Liver (tissue), 9 donors: ENCODE measurements around the gene CA11. TPM values are rescaled to one million over a fixed set of nuclear protein-coding genes. Genes with fewer than 3 reads are reported as not detected.

Source experiments
- DNase-seq: peaks from one replicate; pipeline ENCODE4 v3.0.0-alpha.2; 2017; ENCODE audit warnings: low spot score
- H3K27ac ChIP-seq, 2 donors: one replicate each; pipeline ENCODE4 v1.7.0; 2013; ENCODE audit warnings: inconsistent platforms in 2 of 2, low read length in 2 of 2, control low read depth in 1 of 2, low read depth in 1 of 2, mild to moderate bottlenecking in 1 of 2
- H3K27me3 ChIP-seq, 4 donors: one replicate each; pipeline versions ENCODE4 v1.6.1 to v1.7.0; 2013; ENCODE audit warnings: low read length in 3 of 4, inconsistent platforms in 1 of 4, mild to moderate bottlenecking in 1 of 4, moderate library complexity in 1 of 4; ENCODE audit not compliant: control insufficient read depth in 4 of 4, insufficient read depth in 4 of 4
- H3K36me3 ChIP-seq, 4 donors: one replicate each; pipeline versions ENCODE4 v1.6.1 to v1.7.0; 2013; ENCODE audit warnings: low read length in 3 of 4, mild to moderate bottlenecking in 3 of 4, low read depth in 1 of 4, moderate library complexity in 1 of 4; ENCODE audit not compliant: control insufficient read depth in 4 of 4, insufficient read depth in 3 of 4
- H3K4me1 ChIP-seq, 4 donors: one replicate each; pipeline versions ENCODE4 v1.6.1 to v1.7.0; 2013; ENCODE audit warnings: low read length in 3 of 4, mild to moderate bottlenecking in 3 of 4, moderate library complexity in 1 of 4; ENCODE audit not compliant: control insufficient read depth in 4 of 4, insufficient read depth in 4 of 4
- H3K4me3 ChIP-seq, 3 donors: one replicate each; pipeline versions ENCODE4 v1.6.1 to v1.7.0; 2013; ENCODE audit warnings: low read length in 3 of 3, control low read depth in 1 of 3, low read depth in 1 of 3, mild to moderate bottlenecking in 1 of 3
- H3K9ac ChIP-seq, 2 donors: one replicate each; pipeline ENCODE4 v1.7.0; 2013; ENCODE audit warnings: low read length in 2 of 2, mild to moderate bottlenecking in 2 of 2, moderate library complexity in 2 of 2, control low read depth in 1 of 2, low read depth in 1 of 2
- H3K9me3 ChIP-seq, 4 donors: one replicate each; pipeline versions ENCODE4 v1.6.1 to v1.7.0; 2013; ENCODE audit warnings: low read length in 3 of 4; ENCODE audit not compliant: control insufficient read depth in 4 of 4
- EGR1 ChIP-seq, 2 donors: IDR thresholded peaks; 2 replicates each; pipeline ENCODE4 v1.6.1; 2016 to 2018; ENCODE audit warnings: antibody characterized with exemption in 2 of 2, low read depth in 2 of 2
- FOXA1 ChIP-seq: IDR thresholded peaks from 2 replicates; pipeline ENCODE4 v1.6.1; 2016; ENCODE audit warnings: antibody characterized with exemption
- GABPA ChIP-seq, 2 donors: IDR thresholded peaks in 1 of 2; conservative IDR thresholded peaks in 1 of 2; 2 replicates each; pipeline ENCODE4 v1.6.1; 2016; ENCODE audit warnings: antibody characterized with exemption in 2 of 2, mild to moderate bottlenecking in 1 of 2, moderate library complexity in 1 of 2
- HNF4A ChIP-seq, 2 donors: conservative IDR thresholded peaks; 2 replicates each; pipeline ENCODE4 v1.6.1; 2016; ENCODE audit warnings: antibody characterized with exemption in 2 of 2, mild to moderate bottlenecking in 2 of 2
- HNF4G ChIP-seq: IDR thresholded peaks from 2 replicates; pipeline ENCODE4 v1.6.1; 2016; ENCODE audit warnings: antibody characterized with exemption
- JUND ChIP-seq, 2 donors: IDR thresholded peaks; 2 replicates each; pipeline ENCODE4 v1.6.1; 2016; ENCODE audit warnings: antibody characterized with exemption in 2 of 2
- NR2F2 ChIP-seq: IDR thresholded peaks from 2 replicates; pipeline ENCODE4 v1.6.1; 2016; ENCODE audit warnings: antibody characterized with exemption
- RAD21 ChIP-seq, 2 donors: IDR thresholded peaks; 2 replicates each; pipeline ENCODE4 v1.6.1; 2016; ENCODE audit warnings: antibody characterized with exemption in 2 of 2, mild to moderate bottlenecking in 2 of 2
- RXRA ChIP-seq, 2 donors: IDR thresholded peaks; 2 replicates each; pipeline ENCODE4 v1.6.1; 2017 to 2018; ENCODE audit warnings: antibody characterized with exemption in 2 of 2, mild to moderate bottlenecking in 1 of 2
- SP1 ChIP-seq: IDR thresholded peaks from 2 replicates; pipeline ENCODE4 v1.6.1; 2018; ENCODE audit warnings: antibody characterized with exemption, mild to moderate bottlenecking
- WGBS: extraction: QIAGEN DNeasy Blood & Tissue Kit; methylation state at CpG from one replicate; pipeline ENCODE4 v1.1.7; 2013; 5-methylcytosine and 5-hydroxymethylcytosine counted together
- polyA plus RNA-seq, 2 donors: library from polyadenylated mRNA; stranded (reverse) in 1 of 2; unstranded in 1 of 2; fragments of 200-250 nt in 1 of 2; fragments of >200 nt in 1 of 2; fragmentation: Nextera tagmentation in 1 of 2; extraction: Ambion mirVana in 1 of 2; gene quantifications; one replicate each; pipeline versions ENCODE4 v1.2.1 to v1.2.3, GENCODE V29; 2013 to 2015
- total RNA-seq, 2 donors: library from RNA; depleted of rRNA; stranded (reverse); fragments of >200 nt; gene quantifications; one replicate each; pipeline ENCODE4 v1.2.3, GENCODE V29; 2014
- TF ChIP-seq, protein P1 (sequence below): fragments of 150-350 bp; IDR thresholded peaks from 2 replicates; pipeline ENCODE4 v1.5.1; 2017; ENCODE audit warnings: improper control_type of control experiment, low read depth, low read length; ENCODE audit not compliant: missing input control
- TF ChIP-seq, protein P2 (sequence below): IDR thresholded peaks from 2 replicates; pipeline ENCODE4 v1.6.1; 2016; ENCODE audit warnings: antibody characterized with exemption, mild to moderate bottlenecking
- TF ChIP-seq, protein P3 (sequence below): IDR thresholded peaks from 2 replicates; pipeline ENCODE4 v1.6.1; 2016; ENCODE audit warnings: antibody characterized with exemption
- TF ChIP-seq, protein P4 (sequence below): IDR thresholded peaks from 2 replicates; pipeline ENCODE4 v1.6.1; 2016; ENCODE audit warnings: antibody characterized with exemption
- TF ChIP-seq, protein P5 (sequence below): IDR thresholded peaks from 2 replicates; pipeline ENCODE4 v1.6.1; 2016; ENCODE audit warnings: antibody characterized with exemption
- donor health status: healthy.
- donor health status: healthy.
- donor health status: healthy.
- donor health status: healthy.
- donor health status: healthy.

CA11 gene
- total and polyA plus RNA-seq, 4 donors, result 0.09 to 1.1 (median 0.34) TPM

DNA sequence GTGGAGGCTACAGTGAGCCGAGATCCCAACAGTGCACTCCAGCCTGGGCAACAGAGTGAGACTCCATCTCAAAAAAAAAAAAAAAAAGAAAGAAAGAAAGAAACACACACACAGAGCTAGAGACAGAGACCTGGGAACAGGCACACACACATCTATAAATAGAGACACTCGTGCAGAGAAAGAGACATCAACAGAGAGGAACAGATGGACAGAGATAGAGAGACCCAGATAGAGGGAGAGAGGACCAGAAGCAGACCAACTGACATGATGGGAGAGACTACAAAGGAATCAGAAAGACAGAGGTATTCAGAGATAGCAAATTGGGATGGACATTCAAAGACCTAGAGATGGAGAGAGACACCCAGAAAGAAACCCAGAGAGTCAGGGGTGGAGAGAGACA lies 2.1 kb upstream of the CA11 start:
- no peak overlapping the region for H3K4me3 ChIP-seq
- no peak overlapping the region for H3K9ac ChIP-seq
- 73% methylated on average over 2 of the region's 2 CpGs for WGBS
- peaks cover 2 to 21% (median 10%) of the 10 kb centered on the region in 4 donors for H3K4me1 ChIP-seq
- no peaks in the 10 kb centered on the region for H3K36me3 ChIP-seq
- H3K27me3 ChIP-seq, result no peaks in the 10 kb centered on the region
- no peak for DNase-seq
- TF ChIP-seq FOXA1, result no peak
- no peak for TF ChIP-seq GABPA (IDR thresholded peaks at IDR 0.05 in 1 of 2, conservative IDR thresholded peaks at IDR 0.05 in 1 of 2)
- TF ChIP-seq HNF4G, result no peak
- TF ChIP-seq HNF4A (conservative IDR thresholded peaks at IDR 0.05), result no peak
- TF ChIP-seq, protein P1, sequence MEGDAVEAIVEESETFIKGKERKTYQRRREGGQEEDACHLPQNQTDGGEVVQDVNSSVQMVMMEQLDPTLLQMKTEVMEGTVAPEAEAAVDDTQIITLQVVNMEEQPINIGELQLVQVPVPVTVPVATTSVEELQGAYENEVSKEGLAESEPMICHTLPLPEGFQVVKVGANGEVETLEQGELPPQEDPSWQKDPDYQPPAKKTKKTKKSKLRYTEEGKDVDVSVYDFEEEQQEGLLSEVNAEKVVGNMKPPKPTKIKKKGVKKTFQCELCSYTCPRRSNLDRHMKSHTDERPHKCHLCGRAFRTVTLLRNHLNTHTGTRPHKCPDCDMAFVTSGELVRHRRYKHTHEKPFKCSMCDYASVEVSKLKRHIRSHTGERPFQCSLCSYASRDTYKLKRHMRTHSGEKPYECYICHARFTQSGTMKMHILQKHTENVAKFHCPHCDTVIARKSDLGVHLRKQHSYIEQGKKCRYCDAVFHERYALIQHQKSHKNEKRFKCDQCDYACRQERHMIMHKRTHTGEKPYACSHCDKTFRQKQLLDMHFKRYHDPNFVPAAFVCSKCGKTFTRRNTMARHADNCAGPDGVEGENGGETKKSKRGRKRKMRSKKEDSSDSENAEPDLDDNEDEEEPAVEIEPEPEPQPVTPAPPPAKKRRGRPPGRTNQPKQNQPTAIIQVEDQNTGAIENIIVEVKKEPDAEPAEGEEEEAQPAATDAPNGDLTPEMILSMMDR, result no peak
- TF ChIP-seq RAD21 (IDR thresholded peaks at IDR 0.05), result no peak
- TF ChIP-seq, protein P2, sequence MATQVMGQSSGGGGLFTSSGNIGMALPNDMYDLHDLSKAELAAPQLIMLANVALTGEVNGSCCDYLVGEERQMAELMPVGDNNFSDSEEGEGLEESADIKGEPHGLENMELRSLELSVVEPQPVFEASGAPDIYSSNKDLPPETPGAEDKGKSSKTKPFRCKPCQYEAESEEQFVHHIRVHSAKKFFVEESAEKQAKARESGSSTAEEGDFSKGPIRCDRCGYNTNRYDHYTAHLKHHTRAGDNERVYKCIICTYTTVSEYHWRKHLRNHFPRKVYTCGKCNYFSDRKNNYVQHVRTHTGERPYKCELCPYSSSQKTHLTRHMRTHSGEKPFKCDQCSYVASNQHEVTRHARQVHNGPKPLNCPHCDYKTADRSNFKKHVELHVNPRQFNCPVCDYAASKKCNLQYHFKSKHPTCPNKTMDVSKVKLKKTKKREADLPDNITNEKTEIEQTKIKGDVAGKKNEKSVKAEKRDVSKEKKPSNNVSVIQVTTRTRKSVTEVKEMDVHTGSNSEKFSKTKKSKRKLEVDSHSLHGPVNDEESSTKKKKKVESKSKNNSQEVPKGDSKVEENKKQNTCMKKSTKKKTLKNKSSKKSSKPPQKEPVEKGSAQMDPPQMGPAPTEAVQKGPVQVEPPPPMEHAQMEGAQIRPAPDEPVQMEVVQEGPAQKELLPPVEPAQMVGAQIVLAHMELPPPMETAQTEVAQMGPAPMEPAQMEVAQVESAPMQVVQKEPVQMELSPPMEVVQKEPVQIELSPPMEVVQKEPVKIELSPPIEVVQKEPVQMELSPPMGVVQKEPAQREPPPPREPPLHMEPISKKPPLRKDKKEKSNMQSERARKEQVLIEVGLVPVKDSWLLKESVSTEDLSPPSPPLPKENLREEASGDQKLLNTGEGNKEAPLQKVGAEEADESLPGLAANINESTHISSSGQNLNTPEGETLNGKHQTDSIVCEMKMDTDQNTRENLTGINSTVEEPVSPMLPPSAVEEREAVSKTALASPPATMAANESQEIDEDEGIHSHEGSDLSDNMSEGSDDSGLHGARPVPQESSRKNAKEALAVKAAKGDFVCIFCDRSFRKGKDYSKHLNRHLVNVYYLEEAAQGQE, result no peak
- TF ChIP-seq, protein P3, sequence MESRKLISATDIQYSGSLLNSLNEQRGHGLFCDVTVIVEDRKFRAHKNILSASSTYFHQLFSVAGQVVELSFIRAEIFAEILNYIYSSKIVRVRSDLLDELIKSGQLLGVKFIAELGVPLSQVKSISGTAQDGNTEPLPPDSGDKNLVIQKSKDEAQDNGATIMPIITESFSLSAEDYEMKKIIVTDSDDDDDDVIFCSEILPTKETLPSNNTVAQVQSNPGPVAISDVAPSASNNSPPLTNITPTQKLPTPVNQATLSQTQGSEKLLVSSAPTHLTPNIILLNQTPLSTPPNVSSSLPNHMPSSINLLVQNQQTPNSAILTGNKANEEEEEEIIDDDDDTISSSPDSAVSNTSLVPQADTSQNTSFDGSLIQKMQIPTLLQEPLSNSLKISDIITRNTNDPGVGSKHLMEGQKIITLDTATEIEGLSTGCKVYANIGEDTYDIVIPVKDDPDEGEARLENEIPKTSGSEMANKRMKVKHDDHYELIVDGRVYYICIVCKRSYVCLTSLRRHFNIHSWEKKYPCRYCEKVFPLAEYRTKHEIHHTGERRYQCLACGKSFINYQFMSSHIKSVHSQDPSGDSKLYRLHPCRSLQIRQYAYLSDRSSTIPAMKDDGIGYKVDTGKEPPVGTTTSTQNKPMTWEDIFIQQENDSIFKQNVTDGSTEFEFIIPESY, result no peak
- no peak for TF ChIP-seq JUND (IDR thresholded peaks at IDR 0.05)
- TF ChIP-seq EGR1 (IDR thresholded peaks at IDR 0.05; ENCODE audit: low read depth in 2 of 2), result no peak
- TF ChIP-seq SP1, result no peak
- TF ChIP-seq, protein P4, sequence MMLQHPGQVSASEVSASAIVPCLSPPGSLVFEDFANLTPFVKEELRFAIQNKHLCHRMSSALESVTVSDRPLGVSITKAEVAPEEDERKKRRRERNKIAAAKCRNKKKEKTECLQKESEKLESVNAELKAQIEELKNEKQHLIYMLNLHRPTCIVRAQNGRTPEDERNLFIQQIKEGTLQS, result no peak
- no peak for TF ChIP-seq NR2F2
- no peak for TF ChIP-seq RXRA (IDR thresholded peaks at IDR 0.05)
- H3K27ac ChIP-seq, result no peak overlapping the region
- no peaks in the 10 kb centered on the region for H3K9me3 ChIP-seq

DNA sequence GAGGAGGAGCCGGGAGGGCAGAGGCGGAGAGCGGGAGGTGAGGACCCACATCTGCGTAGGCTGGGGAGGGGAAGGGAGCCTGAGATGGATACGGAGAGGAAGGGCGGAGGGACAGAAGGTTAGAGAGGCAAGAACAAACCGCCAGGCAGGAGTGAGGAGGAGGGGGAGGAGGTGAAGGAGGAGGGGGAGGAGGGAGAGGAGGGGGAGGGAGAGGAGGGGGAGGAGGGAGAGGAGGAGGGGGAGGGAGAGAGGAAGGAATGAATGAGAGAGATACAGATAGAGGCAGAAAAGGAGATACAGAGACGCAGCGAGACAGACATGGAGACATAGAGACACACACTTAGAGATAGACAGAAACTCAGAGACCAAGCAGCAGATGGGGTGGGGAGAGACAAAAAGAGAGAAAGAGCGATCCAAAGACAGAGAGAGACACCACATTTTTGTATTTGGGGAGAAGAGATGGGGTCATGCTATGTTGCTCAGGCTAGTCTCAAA lies 782 bp upstream of the CA11 start:
- Histone ChIP-seq H3K4me3 (no peak overlapping the region), H3K4me1 (peaks cover 2 to 21% (median 10%) of the 10 kb centered on the region in 4 donors), H3K27ac (no peak overlapping the region), H3K9ac (no peak overlapping the region), H3K27me3 (no peaks in the 10 kb centered on the region), H3K36me3 (no peaks in the 10 kb centered on the region), H3K9me3 (no peaks in the 10 kb centered on the region)
- no peak for TF ChIP-seq GABPA (IDR thresholded peaks at IDR 0.05 in 1 of 2, conservative IDR thresholded peaks at IDR 0.05 in 1 of 2)
- TF ChIP-seq, protein P4, result no peak
- TF ChIP-seq HNF4A (conservative IDR thresholded peaks at IDR 0.05), result no peak
- TF ChIP-seq, protein P5, sequence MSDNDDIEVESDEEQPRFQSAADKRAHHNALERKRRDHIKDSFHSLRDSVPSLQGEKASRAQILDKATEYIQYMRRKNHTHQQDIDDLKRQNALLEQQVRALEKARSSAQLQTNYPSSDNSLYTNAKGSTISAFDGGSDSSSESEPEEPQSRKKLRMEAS, result no peak
- WGBS, result 18% methylated on average over 9 of the region's 10 CpGs
- DNase-seq, result no peak
